ENCODE results near the gene SLC9A1.
A peak's percentile ranks its signal among the peaks of the same experiment; 100 is the strongest.

The SLC9A1 gene

GRCh38 chr1:27154991-27155781, at the start of gene SLC9A1:
Gene SLC9A1, minus strand, starts transcription at chr1:27155125. Its CDS starts 791 bp downstream, at chr1:27154334.
- no peaks in the 10 kb centered on the region for H3K27me3 ChIP-seq (ENCODE audit: insufficient read depth, low read length, poor library complexity)
- peak within 1 kb of the TSS; percentile 69 for H3K4me2 ChIP-seq (ENCODE audit: insufficient read depth, low read length)
- peaks cover 41% of the 10 kb centered on the region for H3K79me2 ChIP-seq (ENCODE audit: insufficient read depth, low read length)
- ATAC-seq (ENCODE audit: insufficient read depth, low read depth) (peak; percentile 97), DNase-seq (peak; percentile 91)
- TF ChIP-seq EZH2 (IDR thresholded peaks at IDR 0.05; ENCODE audit: borderline replicate concordance, low read depth, low read length, severe bottlenecking), result no peak
- TF ChIP-seq CTCF (IDR thresholded peaks at IDR 0.05; ENCODE audit: borderline replicate concordance, extremely low read depth, low read length, poor library complexity, severe bottlenecking), result peak; percentile 89
- peaks cover 42% of the 10 kb centered on the region for H3K4me1 ChIP-seq (ENCODE audit: insufficient read depth, low read length)
- H4K20me1 ChIP-seq (ENCODE audit: insufficient read depth, low read length), result peaks cover 8% of the 10 kb centered on the region; the same call in 1 of the 2 replicates
- H3K4me3 ChIP-seq (ENCODE audit: low read depth in 1 of 2, low read length in 2 of 2), result peak within 1 kb of the TSS; percentile 28 to 60; a peak in 3 of 4 replicates
- no peaks in the 10 kb centered on the region for H3K36me3 ChIP-seq (ENCODE audit: insufficient read depth, low read length)
- H3K9me3 ChIP-seq (ENCODE audit: insufficient read depth, low read length, severe bottlenecking), result no peaks in the 10 kb centered on the region
- H3K27ac ChIP-seq (ENCODE audit: low read length), result peak within 1 kb of the TSS; percentile 76
- H2AFZ ChIP-seq (ENCODE audit: low read depth, low read length), result peak within 1 kb of the TSS; percentile 78
- H3K9ac ChIP-seq (ENCODE audit: low read depth, low read length), result peak within 1 kb of the TSS; percentile 65

GRCh38 chr1:27203946-27204345, 49.0 kb upstream of the SLC9A1 start:
- Histone ChIP-seq H3K36me3 (ENCODE audit: insufficient read depth, low read length) (no peaks in the 10 kb centered on the region), H3K4me3 (ENCODE audit: low read depth in 1 of 2, low read length in 2 of 2) (no peak overlapping the region), H3K27me3 (ENCODE audit: insufficient read depth, low read length, poor library complexity) (no peaks in the 10 kb centered on the region), H3K4me2 (ENCODE audit: insufficient read depth, low read length) (no peak overlapping the region), H3K79me2 (ENCODE audit: insufficient read depth, low read length) (no peaks in the 10 kb centered on the region), H3K4me1 (ENCODE audit: insufficient read depth, low read length) (no peaks in the 10 kb centered on the region), H4K20me1 (ENCODE audit: insufficient read depth, low read length) (no peaks in the 10 kb centered on the region), H3K27ac (ENCODE audit: low read length) (no peak overlapping the region), H3K9ac (ENCODE audit: low read depth, low read length) (no peak overlapping the region), H2AFZ (ENCODE audit: low read depth, low read length) (no peak overlapping the region), H3K9me3 (ENCODE audit: insufficient read depth, low read length, severe bottlenecking) (no peaks in the 10 kb centered on the region)
- DNase-seq, result no peak
- no peak for TF ChIP-seq CTCF (IDR thresholded peaks at IDR 0.05; ENCODE audit: borderline replicate concordance, extremely low read depth, low read length, poor library complexity, severe bottlenecking)
- TF ChIP-seq EZH2 (IDR thresholded peaks at IDR 0.05; ENCODE audit: borderline replicate concordance, low read depth, low read length, severe bottlenecking), result no peak
- no peak for ATAC-seq (ENCODE audit: insufficient read depth, low read depth)

- Histone ChIP-seq H3K27ac (ENCODE audit: low read length) (no peak overlapping the region), H3K36me3 (ENCODE audit: insufficient read depth, low read length) (no peaks in the 10 kb centered on the region), H4K20me1 (ENCODE audit: insufficient read depth, low read length) (no peaks in the 10 kb centered on the region), H2AFZ (ENCODE audit: low read depth, low read length) (no peak overlapping the region), H3K4me3 (ENCODE audit: low read depth in 1 of 2, low read length in 2 of 2) (no peak overlapping the region), H3K9me3 (ENCODE audit: insufficient read depth, low read length, severe bottlenecking) (no peaks in the 10 kb centered on the region), H3K4me1 (ENCODE audit: insufficient read depth, low read length) (0 out of 2 replicates have a peak, but pooled peaks cover 3% of the 10 kb centered on the region), H3K4me2 (ENCODE audit: insufficient read depth, low read length) (no peak overlapping the region), H3K27me3 (ENCODE audit: insufficient read depth, low read length, poor library complexity) (no peaks in the 10 kb centered on the region), H3K9ac (ENCODE audit: low read depth, low read length) (no peak overlapping the region), H3K79me2 (ENCODE audit: insufficient read depth, low read length) (no peaks in the 10 kb centered on the region)
- DNase-seq, result no peak
- ATAC-seq (ENCODE audit: insufficient read depth, low read depth), result no peak
- TF ChIP-seq EZH2 (IDR thresholded peaks at IDR 0.05; ENCODE audit: borderline replicate concordance, low read depth, low read length, severe bottlenecking) (no peak), CTCF (IDR thresholded peaks at IDR 0.05; ENCODE audit: borderline replicate concordance, extremely low read depth, low read length, poor library complexity, severe bottlenecking) (no peak)
Observed at GRCh38 chr1:27201295-27201694, 46.4 kb upstream of the SLC9A1 start.

Data from DND-41 (cell line).